Measurements from ENCODE around the gene RFXAP.

DNA sequence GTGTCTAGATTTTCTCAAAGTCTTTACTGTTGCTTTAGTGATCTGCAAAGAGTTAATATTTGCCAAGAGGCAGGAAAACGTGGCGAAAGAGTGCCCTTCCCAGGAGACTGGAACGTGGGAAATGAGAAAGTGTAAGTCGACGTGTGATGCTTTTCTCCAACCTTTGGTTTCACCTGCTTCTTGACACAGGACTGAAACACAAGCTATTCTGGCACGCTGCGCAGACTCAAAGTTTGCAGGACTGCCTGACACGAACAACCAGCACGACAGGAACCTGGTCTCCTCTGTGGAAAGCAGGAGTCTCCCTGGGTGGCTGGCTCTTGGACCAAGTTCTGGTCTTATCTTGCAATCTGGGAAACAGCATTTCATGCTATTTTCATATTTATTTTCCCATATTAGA, 28.6 kb downstream of the RFXAP start:
- TF ChIP-seq, protein P1, sequence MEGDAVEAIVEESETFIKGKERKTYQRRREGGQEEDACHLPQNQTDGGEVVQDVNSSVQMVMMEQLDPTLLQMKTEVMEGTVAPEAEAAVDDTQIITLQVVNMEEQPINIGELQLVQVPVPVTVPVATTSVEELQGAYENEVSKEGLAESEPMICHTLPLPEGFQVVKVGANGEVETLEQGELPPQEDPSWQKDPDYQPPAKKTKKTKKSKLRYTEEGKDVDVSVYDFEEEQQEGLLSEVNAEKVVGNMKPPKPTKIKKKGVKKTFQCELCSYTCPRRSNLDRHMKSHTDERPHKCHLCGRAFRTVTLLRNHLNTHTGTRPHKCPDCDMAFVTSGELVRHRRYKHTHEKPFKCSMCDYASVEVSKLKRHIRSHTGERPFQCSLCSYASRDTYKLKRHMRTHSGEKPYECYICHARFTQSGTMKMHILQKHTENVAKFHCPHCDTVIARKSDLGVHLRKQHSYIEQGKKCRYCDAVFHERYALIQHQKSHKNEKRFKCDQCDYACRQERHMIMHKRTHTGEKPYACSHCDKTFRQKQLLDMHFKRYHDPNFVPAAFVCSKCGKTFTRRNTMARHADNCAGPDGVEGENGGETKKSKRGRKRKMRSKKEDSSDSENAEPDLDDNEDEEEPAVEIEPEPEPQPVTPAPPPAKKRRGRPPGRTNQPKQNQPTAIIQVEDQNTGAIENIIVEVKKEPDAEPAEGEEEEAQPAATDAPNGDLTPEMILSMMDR (IDR thresholded peaks at IDR 0.05) = no peak
- no peak for TF ChIP-seq POLR2A (IDR thresholded peaks at IDR 0.05)

All from thyroid gland (tissue), 4 donors.